CD4-positive, alpha-beta memory T cell (primary cell): Measurements from ENCODE around the gene SIX4. TPM values are rescaled to one million over a fixed set of nuclear protein-coding genes. Genes with fewer than 3 reads are reported as not detected.

ENCODE experiments used
- CTCF ChIA-PET: fragments of 350-600 bp; sonication (Branson Sonifier 250); formaldehyde crosslinking; loops from one replicate; lab custom pipeline; 2021; ENCODE audit warnings: inconsistent platforms; ENCODE audit not compliant: partially characterized antibody; lab: Charles Lee
- POLR2A ChIA-PET: fragments of 350-600 bp; sonication (Branson Sonifier 250); formaldehyde crosslinking; loops from one replicate; lab custom pipeline; 2021; ENCODE audit not compliant: partially characterized antibody; lab: Charles Lee
- DNase-seq, 5 donors: peaks; one replicate each; pipeline versions ENCODE4 v3.0.0 to v3.0.0-alpha.2; 2020 to 2022; ENCODE audit warnings: mixed read lengths in 1 of 5
- H3K27ac ChIP-seq: one replicate; pipeline ENCODE4 v1.7.0; 2013; ENCODE audit warnings: low read depth, low read length
- H3K27me3 ChIP-seq: 2 replicates; pipeline ENCODE4 v1.7.0; 2013; ENCODE audit warnings: mild to moderate bottlenecking, low read length, moderate library complexity; ENCODE audit not compliant: insufficient read depth
- H3K36me3 ChIP-seq: 2 replicates; pipeline ENCODE4 v1.7.0; 2013; ENCODE audit warnings: mild to moderate bottlenecking, low read length, moderate library complexity; ENCODE audit not compliant: insufficient read depth
- H3K4me1 ChIP-seq: 2 replicates; pipeline ENCODE4 v1.7.0; 2013; ENCODE audit warnings: mild to moderate bottlenecking, low read length, moderate library complexity; ENCODE audit not compliant: insufficient read depth
- H3K4me3 ChIP-seq, 2 donors: one replicate each; pipeline ENCODE4 v1.7.0; 2013; ENCODE audit warnings: low read length in 2 of 2, mild to moderate bottlenecking in 1 of 2
- H3K9me3 ChIP-seq, 2 donors: one replicate each; pipeline ENCODE4 v1.7.0; 2013; ENCODE audit warnings: low read length in 2 of 2, control low read depth in 1 of 2; ENCODE audit not compliant: control insufficient read depth in 1 of 2
- H3K27ac Mint-ChIP-seq, 7 donors: one replicate each; pipeline ENCODE4 v1.8.0; 2020 to 2021; ENCODE audit warnings: mixed read lengths in 7 of 7, mild to moderate bottlenecking in 6 of 7, inconsistent platforms in 3 of 7, moderate library complexity in 3 of 7
- H3K27me3 Mint-ChIP-seq, 2 donors: one replicate each; pipeline ENCODE4 v1.8.0; 2020 to 2021; ENCODE audit warnings: mixed read lengths in 2 of 2
- H3K36me3 Mint-ChIP-seq, 2 donors: one replicate each; pipeline ENCODE4 v1.8.0; 2020 to 2021; ENCODE audit warnings: mixed read lengths in 2 of 2, inconsistent platforms in 1 of 2, mild to moderate bottlenecking in 1 of 2
- H3K4me1 Mint-ChIP-seq, 4 donors: one replicate each; pipeline ENCODE4 v1.8.0; 2020 to 2021; ENCODE audit warnings: mixed read lengths in 4 of 4, mild to moderate bottlenecking in 1 of 4
- H3K4me3 Mint-ChIP-seq, 8 donors: one replicate each; pipeline ENCODE4 v1.8.0; 2020 to 2021; ENCODE audit warnings: mixed read lengths in 8 of 8, mild to moderate bottlenecking in 7 of 8, moderate library complexity in 6 of 8, inconsistent platforms in 3 of 8
- H3K9me3 Mint-ChIP-seq, 8 donors: one replicate each; pipeline ENCODE4 v1.8.0; 2020 to 2021; ENCODE audit warnings: mixed read lengths in 8 of 8, mild to moderate bottlenecking in 5 of 8, inconsistent platforms in 3 of 8, moderate library complexity in 1 of 8
- intact Hi-C: fragments of 100-400 bp; cut with micrococcal nuclease; formaldehyde crosslinking; loops from one replicate; pipeline ENCODE4 v1.15.1; 2023
- polyA plus RNA-seq, 2 donors: library from polyadenylated mRNA; unstranded; fragments of 300-500 nt; fragmentation: Illumina TruSeq; gene quantifications; one replicate each; pipeline ENCODE4 v1.2.3, GENCODE V29; 2021
- total RNA-seq, 2 experiments: library from RNA; stranded (reverse); gene quantifications; one replicate each; pipeline ENCODE4 v1.2.3, GENCODE V29; 2021

Gene SIX4
- total and polyA plus RNA-seq, 4 experiments from 2014 or later: not detected

DNA sequence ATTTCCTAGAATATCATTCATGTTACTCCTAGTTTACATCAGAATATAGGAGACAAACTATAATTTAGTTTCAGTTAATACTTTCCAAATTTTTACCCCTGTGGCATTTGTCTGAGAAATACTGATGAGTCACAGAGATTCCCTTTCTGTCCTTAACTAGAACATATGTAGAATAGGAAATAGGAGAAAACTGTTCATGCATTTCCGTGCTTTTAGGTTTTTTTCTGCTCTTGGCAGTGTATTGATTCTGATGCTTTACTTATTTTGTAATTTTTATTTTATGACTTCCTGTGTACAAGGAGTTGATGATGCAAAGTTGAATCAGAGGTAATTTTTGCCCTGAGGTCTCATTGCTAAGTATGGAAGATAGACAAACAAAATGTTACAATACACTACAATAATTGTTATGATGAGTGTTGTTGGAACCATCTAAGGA, 33.4 kb upstream of the SIX4 start:
- Mint-ChIP-seq H3K36me3 (peaks cover 2 to 6% of the 10 kb centered on the region in 2 donors), H3K27me3 (no peaks in the 10 kb centered on the region), H3K9me3 (no peaks in the 10 kb centered on the region), H3K4me1 (peaks cover 26 to 37% (median 30%) of the 10 kb centered on the region in 4 donors), H3K27ac (no peak overlapping the region), H3K4me3 (peak overlapping the region in 1 of 8 donors; percentile 33)
- ChIA-PET POLR2A (no interaction called here), CTCF (no interaction called here)
- H3K27ac ChIP-seq: no peak overlapping the region
- H3K4me3 ChIP-seq: no peak overlapping the region
- intact Hi-C loops: no loop called here
- H3K36me3 ChIP-seq: no peaks in the 10 kb centered on the region
- DNase-seq: no peak
- H3K27me3 ChIP-seq: no peaks in the 10 kb centered on the region
- H3K9me3 ChIP-seq: no peaks in the 10 kb centered on the region
- peaks cover 35% of the 10 kb centered on the region for H3K4me1 ChIP-seq

DNA sequence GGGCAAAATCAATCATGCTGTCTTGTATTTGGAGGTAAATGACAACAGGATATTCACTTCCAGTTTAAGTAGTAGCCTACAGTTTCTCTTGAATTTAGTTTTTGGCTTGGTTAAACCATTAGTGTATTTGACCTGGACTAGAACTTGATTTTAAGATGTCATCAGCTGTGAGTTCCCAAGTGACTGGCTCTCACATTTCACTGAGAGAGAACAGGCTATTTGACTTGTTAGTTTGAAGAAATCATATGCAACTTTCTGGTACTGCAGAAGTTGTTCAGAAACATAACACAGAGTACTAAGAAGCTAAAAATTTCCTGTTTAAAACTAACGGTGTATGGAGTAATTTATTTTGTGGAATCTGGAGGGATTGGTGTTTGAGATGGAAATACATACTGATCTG, 32.7 kb upstream of the SIX4 start:
- H3K27me3 Mint-ChIP-seq: no peaks in the 10 kb centered on the region
- H3K36me3 Mint-ChIP-seq: peaks cover 2 to 6% of the 10 kb centered on the region in 2 donors
- ChIA-PET CTCF (no interaction called here), POLR2A (no interaction called here)
- H3K4me1 ChIP-seq: peaks cover 35% of the 10 kb centered on the region
- no peaks in the 10 kb centered on the region for H3K9me3 Mint-ChIP-seq
- no peak overlapping the region for H3K4me3 Mint-ChIP-seq
- peaks cover 27 to 37% (median 31%) of the 10 kb centered on the region in 4 donors for H3K4me1 Mint-ChIP-seq
- intact Hi-C loops: no loop called here
- H3K4me3 ChIP-seq: no peak overlapping the region
- H3K27ac ChIP-seq: no peak overlapping the region
- no peaks in the 10 kb centered on the region for H3K27me3 ChIP-seq
- no peaks in the 10 kb centered on the region for H3K9me3 ChIP-seq
- DNase-seq: no peak
- no peak overlapping the region for H3K27ac Mint-ChIP-seq
- H3K36me3 ChIP-seq: no peaks in the 10 kb centered on the region

DNA sequence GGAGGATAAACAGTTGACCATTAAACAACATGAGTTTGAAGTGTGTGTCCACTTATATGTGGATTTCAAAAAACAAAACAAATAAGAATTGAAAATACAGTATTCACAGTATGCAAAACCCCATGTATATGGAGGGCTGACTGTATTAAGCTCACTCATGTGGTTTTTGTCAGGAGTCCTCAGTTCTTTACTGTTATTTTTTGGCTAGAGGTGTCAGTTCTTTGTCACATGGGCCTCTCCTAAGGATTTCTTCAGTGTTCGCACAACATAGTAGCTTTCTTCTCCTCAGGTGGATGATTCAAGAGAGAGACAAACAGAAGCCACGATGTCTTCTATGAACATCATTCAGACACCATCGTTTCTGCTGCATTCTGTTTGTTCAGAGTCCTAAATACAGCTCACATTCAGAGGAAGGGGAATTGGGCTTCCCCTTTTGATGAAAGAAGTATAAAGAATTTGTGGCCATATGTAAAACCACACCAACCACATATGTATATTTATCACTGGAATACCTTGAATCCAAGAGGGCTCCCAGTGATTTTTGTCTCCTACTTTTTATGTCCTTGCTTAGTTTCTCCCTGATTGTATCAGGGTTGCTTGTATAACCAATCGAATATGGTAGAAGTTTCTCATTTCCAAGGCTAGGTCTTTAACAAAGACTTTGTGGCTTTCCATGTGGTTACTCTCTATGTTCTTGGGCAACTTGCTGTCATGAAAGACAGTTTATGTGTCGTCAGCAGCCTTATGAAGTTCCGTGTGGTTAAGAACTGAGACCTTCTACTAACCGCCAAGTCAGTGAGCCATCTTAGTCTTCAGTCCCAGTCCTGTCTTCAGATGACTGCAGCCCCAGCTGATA, 29.3 kb upstream of the SIX4 start:
- peak overlapping the region; percentile 69 to 88 (median 83) for H3K27ac Mint-ChIP-seq
- H3K36me3 Mint-ChIP-seq: peaks cover 2 to 6% of the 10 kb centered on the region in 2 donors
- peaks cover 20 to 27% (median 24%) of the 10 kb centered on the region in 4 donors for H3K4me1 Mint-ChIP-seq
- Histone ChIP-seq H3K9me3 (no peaks in the 10 kb centered on the region), H3K27ac (no peak overlapping the region), H3K36me3 (no peaks in the 10 kb centered on the region), H3K4me3 (no peak overlapping the region), H3K27me3 (no peaks in the 10 kb centered on the region), H3K4me1 (peaks cover 29% of the 10 kb centered on the region)
- intact Hi-C loops: loop anchor here (2.0 kb wide), 1 partner anchor 19 kb away; the partner anchor contains the start of gene MNAT1
- peak overlapping the region in 6 of 8 donors; percentile 40 to 69 (median 60) for H3K4me3 Mint-ChIP-seq
- H3K27me3 Mint-ChIP-seq: peaks cover 0 to 1% of the 10 kb centered on the region in 2 donors
- H3K9me3 Mint-ChIP-seq: no peaks in the 10 kb centered on the region
- peak; percentile 75 to 83 (median 79) for DNase-seq
- POLR2A ChIA-PET: interaction anchor here (0.9 to 1.1 kb wide), 2 partner anchors 20 to 505 kb away, joined by 3 read pairs; partner anchors contain the start of gene PPM1A
- CTCF ChIA-PET: interaction anchor here (0.7 to 1.1 kb wide), 3 partner anchors 19 to 27 kb away, joined by 3 to 5 read pairs (median 3); partner anchors contain the start of gene MNAT1

DNA sequence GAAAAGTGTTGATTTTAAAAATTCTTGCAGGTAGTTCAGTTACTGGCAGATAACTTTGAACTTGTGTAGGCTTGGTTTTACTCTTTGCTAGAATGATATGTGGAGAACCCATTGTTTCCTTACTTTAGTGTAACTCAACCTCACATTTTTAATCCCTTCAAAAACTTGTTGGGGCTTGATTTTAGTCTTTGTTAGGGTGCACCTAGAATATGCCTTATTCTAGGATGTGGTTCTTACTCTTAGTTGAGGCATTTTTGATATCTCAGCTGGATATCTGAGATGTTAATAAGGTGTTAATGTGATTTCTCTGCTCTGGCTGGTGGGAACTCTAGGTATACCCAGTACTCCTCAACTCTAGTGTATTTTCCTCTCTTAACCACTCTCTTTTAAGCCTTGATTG, 20.4 kb upstream of the SIX4 start:
- H3K4me1 Mint-ChIP-seq: peaks cover 5 to 10% (median 7%) of the 10 kb centered on the region in 4 donors
- H3K27me3 Mint-ChIP-seq: no peaks in the 10 kb centered on the region
- H3K4me3 Mint-ChIP-seq: no peak overlapping the region
- H3K36me3 Mint-ChIP-seq: peaks cover 14 to 24% of the 10 kb centered on the region in 2 donors
- no peak for DNase-seq
- no peaks in the 10 kb centered on the region for H3K9me3 ChIP-seq
- H3K27me3 ChIP-seq: no peaks in the 10 kb centered on the region
- no peak overlapping the region for H3K27ac ChIP-seq
- intact Hi-C loops: no loop called here
- H3K4me1 ChIP-seq: no peaks in the 10 kb centered on the region
- H3K27ac Mint-ChIP-seq: no peak overlapping the region
- H3K4me3 ChIP-seq: no peak overlapping the region
- H3K36me3 ChIP-seq: no peaks in the 10 kb centered on the region
- CTCF ChIA-PET: no interaction called here
- peaks cover 0 to 22% (median 11%) of the 10 kb centered on the region in 8 donors for H3K9me3 Mint-ChIP-seq
- POLR2A ChIA-PET: no interaction called here

DNA sequence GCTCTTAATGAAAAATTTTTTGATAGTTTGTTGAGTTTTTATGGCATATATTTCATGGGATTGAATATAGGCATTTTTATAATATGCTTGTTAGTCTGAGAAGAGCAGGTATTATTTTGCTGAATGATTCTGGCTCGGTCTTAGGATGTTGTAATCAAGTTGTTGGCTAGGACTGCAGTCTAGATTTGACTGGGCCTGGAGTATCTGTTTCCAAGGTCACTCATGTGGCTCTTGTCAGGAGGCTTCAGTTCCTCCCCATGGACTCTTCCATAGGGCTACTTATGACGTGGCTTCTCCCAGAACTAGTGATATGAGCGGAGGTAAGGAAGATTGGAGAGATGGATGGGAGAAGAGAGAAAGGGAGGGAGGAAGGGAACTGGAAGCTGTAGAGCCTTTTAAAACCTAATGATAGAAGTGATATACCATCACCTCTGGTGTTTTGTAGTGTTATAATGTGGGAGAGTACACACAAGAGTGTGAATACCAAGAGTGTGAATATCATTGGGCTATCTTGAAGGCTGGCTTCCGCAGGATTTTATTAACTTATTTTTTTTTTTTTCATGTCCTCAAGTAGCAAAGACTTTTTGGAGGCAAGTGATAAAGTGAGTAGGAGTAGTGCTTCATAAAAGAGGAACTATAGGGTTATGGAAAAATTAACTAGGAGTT, 14.8 kb upstream of the SIX4 start:
- Mint-ChIP-seq H3K4me1 (peaks cover 28 to 41% (median 29%) of the 10 kb centered on the region in 4 donors), H3K4me3 (no peak overlapping the region), H3K27me3 (no peaks in the 10 kb centered on the region), H3K9me3 (peaks cover 0 to 13% (median 8%) of the 10 kb centered on the region in 8 donors), H3K27ac (no peak overlapping the region), H3K36me3 (peaks cover 15 to 16% of the 10 kb centered on the region in 2 donors)
- CTCF ChIA-PET: no interaction called here
- DNase-seq: no peak
- H3K4me3 ChIP-seq: no peak overlapping the region
- H3K4me1 ChIP-seq: peaks cover 19% of the 10 kb centered on the region
- H3K36me3 ChIP-seq: no peaks in the 10 kb centered on the region
- intact Hi-C loops: no loop called here
- POLR2A ChIA-PET: no interaction called here
- H3K27me3 ChIP-seq: no peaks in the 10 kb centered on the region
- H3K9me3 ChIP-seq: no peaks in the 10 kb centered on the region
- H3K27ac ChIP-seq: no peak overlapping the region

GRCh38 chr14:60736494-60736893, 12.3 kb upstream of the SIX4 start:
- H3K4me3 Mint-ChIP-seq: peak overlapping the region in 4 of 8 donors; percentile 21 to 99 (median 27)
- intact Hi-C loops: no loop called here
- peaks cover 3 to 5% of the 10 kb centered on the region in 2 donors for H3K36me3 Mint-ChIP-seq
- no peak overlapping the region for H3K27ac Mint-ChIP-seq
- Histone ChIP-seq H3K4me1 (peaks cover 20% of the 10 kb centered on the region), H3K4me3 (no peak overlapping the region), H3K27me3 (no peaks in the 10 kb centered on the region), H3K9me3 (no peaks in the 10 kb centered on the region), H3K36me3 (no peaks in the 10 kb centered on the region), H3K27ac (no peak overlapping the region)
- H3K4me1 Mint-ChIP-seq: peaks cover 27 to 44% (median 28%) of the 10 kb centered on the region in 4 donors
- no peaks in the 10 kb centered on the region for H3K27me3 Mint-ChIP-seq
- ChIA-PET CTCF (interaction anchor here (1.3 kb wide), 1 partner anchor 29 kb away, joined by 3 read pairs; no protein-coding TSS in a partner anchor), POLR2A (no interaction called here)
- no peaks in the 10 kb centered on the region for H3K9me3 Mint-ChIP-seq
- no peak for DNase-seq

- Histone ChIP-seq H3K27ac (peak overlapping the region; percentile 39), H3K36me3 (no peaks in the 10 kb centered on the region), H3K27me3 (no peaks in the 10 kb centered on the region), H3K4me1 (peaks cover 20% of the 10 kb centered on the region), H3K4me3 (peak overlapping the region; percentile 92 to 97), H3K9me3 (no peaks in the 10 kb centered on the region)
- intact Hi-C loops: loop anchor here (2.0 kb wide), 1 partner anchor 19 kb away; no protein-coding TSS in a partner anchor
- Mint-ChIP-seq H3K9me3 (peaks cover 0 to 5% (median 4%) of the 10 kb centered on the region in 8 donors), H3K36me3 (peaks cover 3 to 5% of the 10 kb centered on the region in 2 donors), H3K27me3 (peaks cover 7% of the 10 kb centered on the region in 2 donors), H3K4me3 (peak overlapping the region; percentile 95 to 100 (median 98)), H3K4me1 (peaks cover 27 to 44% (median 28%) of the 10 kb centered on the region in 4 donors), H3K27ac (peak overlapping the region in 5 of 7 donors; percentile 78 to 98 (median 95))
- ChIA-PET CTCF (no interaction called here), POLR2A (interaction anchor here (1.9 kb wide), 1 partner anchor 12 kb away, joined by 6 read pairs; the partner anchor contains the start of gene SIX4)
- no peak for DNase-seq
Observed at GRCh38 chr14:60735416-60735815, 11.3 kb upstream of the SIX4 start.
